Gastrocnemius medialis (tissue), 4 donors: Measurements from ENCODE around the gene SYT13.

ENCODE experiments used
- POLR2A ChIP-seq, 2 donors: fragments of 450-650 bp; IDR thresholded peaks; one replicate each; pipeline ENCODE4 v1.6.1; 2017; ENCODE audit warnings: antibody characterized with exemption in 2 of 2, mild to moderate bottlenecking in 2 of 2, moderate library complexity in 2 of 2
- TF ChIP-seq, protein P1 (sequence below), 5 experiments: fragments of 450-650 bp in 3 of 5; fragments of 200-600 bp in 2 of 5; sonication (generic) in 2 of 5; IDR thresholded peaks in 4 of 5; conservative IDR thresholded peaks in 1 of 5; 1 replicate in 4 of 5; 2 replicates in 1 of 5; pipeline ENCODE4 v1.5.1; 2016 to 2019; ENCODE audit warnings: antibody characterized with exemption in 5 of 5, mild to moderate bottlenecking in 3 of 5, moderate library complexity in 3 of 5

DNA sequence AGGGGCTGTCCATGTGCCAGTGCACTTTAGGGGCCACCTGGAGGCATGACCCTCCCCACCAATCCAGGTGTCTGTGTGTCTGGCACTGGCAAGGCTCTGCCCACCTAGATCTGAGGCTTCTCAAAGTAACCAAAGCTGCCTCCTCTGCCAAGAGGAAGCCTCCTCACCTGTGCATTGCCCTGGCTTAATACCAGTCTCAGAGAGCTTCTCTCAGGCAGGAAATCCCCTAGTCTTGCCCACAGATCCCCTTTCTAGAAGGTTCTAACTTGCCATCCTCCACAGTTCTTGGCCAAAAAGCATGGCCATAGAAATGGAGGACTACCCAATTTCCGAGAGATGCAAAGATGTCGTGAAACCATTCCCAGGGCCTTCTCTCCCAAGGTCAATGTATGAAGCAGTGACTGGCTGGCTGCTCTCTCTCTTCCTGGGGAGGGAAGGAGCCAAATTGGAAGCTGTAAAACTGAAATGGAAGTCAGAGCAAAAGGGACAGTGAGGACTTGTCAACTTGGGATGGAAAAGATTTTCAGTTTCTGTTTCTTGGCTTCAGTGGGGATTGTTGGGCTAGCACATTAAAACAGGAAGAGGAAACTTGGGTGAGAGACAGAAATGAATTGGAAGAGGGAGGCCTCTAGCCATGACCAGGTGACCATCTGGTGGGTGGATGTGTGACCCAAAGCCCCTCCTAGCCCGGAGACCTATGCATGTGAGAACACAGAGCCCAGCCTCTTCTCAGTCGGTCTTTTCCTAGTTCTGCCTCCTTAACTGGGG, 70.9 kb downstream of the SYT13 start:
- TF ChIP-seq, protein P1, sequence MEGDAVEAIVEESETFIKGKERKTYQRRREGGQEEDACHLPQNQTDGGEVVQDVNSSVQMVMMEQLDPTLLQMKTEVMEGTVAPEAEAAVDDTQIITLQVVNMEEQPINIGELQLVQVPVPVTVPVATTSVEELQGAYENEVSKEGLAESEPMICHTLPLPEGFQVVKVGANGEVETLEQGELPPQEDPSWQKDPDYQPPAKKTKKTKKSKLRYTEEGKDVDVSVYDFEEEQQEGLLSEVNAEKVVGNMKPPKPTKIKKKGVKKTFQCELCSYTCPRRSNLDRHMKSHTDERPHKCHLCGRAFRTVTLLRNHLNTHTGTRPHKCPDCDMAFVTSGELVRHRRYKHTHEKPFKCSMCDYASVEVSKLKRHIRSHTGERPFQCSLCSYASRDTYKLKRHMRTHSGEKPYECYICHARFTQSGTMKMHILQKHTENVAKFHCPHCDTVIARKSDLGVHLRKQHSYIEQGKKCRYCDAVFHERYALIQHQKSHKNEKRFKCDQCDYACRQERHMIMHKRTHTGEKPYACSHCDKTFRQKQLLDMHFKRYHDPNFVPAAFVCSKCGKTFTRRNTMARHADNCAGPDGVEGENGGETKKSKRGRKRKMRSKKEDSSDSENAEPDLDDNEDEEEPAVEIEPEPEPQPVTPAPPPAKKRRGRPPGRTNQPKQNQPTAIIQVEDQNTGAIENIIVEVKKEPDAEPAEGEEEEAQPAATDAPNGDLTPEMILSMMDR (IDR thresholded peaks at IDR 0.05 in 4 of 5, conservative IDR thresholded peaks at IDR 0.05 in 1 of 5) = no peak
- TF ChIP-seq POLR2A (IDR thresholded peaks at IDR 0.05) = no peak
